ENCODE results near the gene TMEM272. TPM values are rescaled to one million over a fixed set of nuclear protein-coding genes. Genes with fewer than 3 reads are reported as not detected.
A peak's percentile ranks its signal among the peaks of the same experiment; 100 is the strongest.

TMEM272 gene
- total RNA-seq, 2 experiments from 2014 or later, result 0.15 to 0.28 TPM

DNA sequence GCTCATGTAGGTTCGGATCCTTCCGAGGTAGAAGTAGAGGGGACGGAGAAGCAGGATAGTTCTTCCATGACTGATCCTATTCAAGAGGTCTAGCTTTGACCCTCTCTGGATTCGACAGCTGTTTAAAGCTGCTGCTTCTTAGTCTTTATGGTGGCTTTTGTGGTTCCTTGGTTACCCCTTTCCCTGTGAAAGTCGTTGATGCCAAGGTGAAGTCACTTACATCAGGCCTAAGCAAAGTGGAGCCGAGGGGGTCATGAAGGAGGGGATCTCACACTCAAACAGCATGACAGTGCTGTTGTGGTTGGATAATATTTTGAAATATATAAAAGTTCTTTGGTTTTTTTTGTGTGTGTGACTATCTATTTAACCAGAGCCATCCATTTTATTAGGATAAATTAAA lies 24.9 kb upstream of the TMEM272 start:
- H3K36me3 Mint-ChIP-seq (ENCODE audit: low read depth), result no peaks in the 10 kb centered on the region
- DNase-seq, result no peak
- no peak overlapping the region for H3K4me3 Mint-ChIP-seq
- no peak overlapping the region for H3K27ac Mint-ChIP-seq
- peaks cover 12% of the 10 kb centered on the region for H3K27me3 Mint-ChIP-seq
- CTCF ChIA-PET, result no interaction called here
- H3K9me3 Mint-ChIP-seq, result no peaks in the 10 kb centered on the region
- POLR2A ChIA-PET, result no interaction called here
- H3K4me1 Mint-ChIP-seq, result no peaks in the 10 kb centered on the region

DNA sequence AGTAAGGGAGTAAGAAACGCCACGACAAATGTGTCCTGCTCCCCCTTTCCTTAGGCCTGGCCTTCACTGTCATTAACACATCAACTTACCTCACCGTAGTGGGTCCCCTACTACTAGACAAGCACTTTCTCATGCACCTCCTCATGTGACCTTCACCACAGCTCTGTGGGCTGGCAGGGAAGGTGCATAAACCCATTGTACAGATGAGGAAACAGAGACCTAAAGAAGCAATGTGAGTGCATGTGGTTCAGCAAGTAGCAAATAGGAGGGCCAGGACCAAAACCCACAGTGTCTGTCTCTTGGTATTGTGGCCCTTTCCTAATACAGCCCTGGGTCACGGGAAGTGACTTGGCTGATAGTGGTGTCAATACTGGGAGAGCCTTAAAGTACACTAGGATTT lies 22.1 kb upstream of the TMEM272 start:
- H3K4me1 Mint-ChIP-seq, result peaks cover 11% of the 10 kb centered on the region
- H3K36me3 Mint-ChIP-seq (ENCODE audit: low read depth), result no peaks in the 10 kb centered on the region
- H3K27ac Mint-ChIP-seq, result no peak overlapping the region
- no peak for DNase-seq
- H3K27me3 Mint-ChIP-seq, result peaks cover 11% of the 10 kb centered on the region
- H3K4me3 Mint-ChIP-seq, result no peak overlapping the region
- ChIA-PET POLR2A (no interaction called here), CTCF (no interaction called here)
- no peaks in the 10 kb centered on the region for H3K9me3 Mint-ChIP-seq

DNA sequence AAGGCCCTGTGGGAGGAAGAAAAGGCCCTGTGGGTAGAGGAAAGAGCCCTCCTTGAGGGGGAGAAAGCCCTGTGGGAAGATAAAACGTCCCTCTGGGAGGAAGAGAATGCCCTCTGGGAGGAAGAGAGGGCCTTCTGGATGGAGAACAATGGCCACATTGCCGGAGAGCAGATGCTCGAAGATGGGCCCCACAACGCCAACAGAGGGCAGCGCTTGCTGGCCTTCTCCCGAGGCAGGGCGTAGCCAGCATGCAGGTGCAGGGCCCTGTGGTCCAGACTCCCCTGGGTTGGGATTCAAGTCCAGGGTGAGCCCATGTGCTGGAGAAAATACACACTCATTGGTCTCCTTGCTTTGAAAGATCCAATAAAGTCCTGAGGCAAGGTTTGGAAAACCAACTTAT lies 20.9 kb upstream of the TMEM272 start:
- POLR2A ChIA-PET, result no interaction called here
- Mint-ChIP-seq H3K27ac (no peak overlapping the region), H3K4me3 (no peak overlapping the region), H3K4me1 (peaks cover 20% of the 10 kb centered on the region), H3K9me3 (no peaks in the 10 kb centered on the region), H3K27me3 (peaks cover 8% of the 10 kb centered on the region), H3K36me3 (ENCODE audit: low read depth) (no peaks in the 10 kb centered on the region)
- CTCF ChIA-PET, result no interaction called here
- DNase-seq, result no peak

- Mint-ChIP-seq H3K27me3 (peaks cover 3% of the 10 kb centered on the region), H3K36me3 (ENCODE audit: low read depth) (no peaks in the 10 kb centered on the region), H3K4me1 (peaks cover 20% of the 10 kb centered on the region), H3K9me3 (no peaks in the 10 kb centered on the region), H3K4me3 (no peak overlapping the region), H3K27ac (no peak overlapping the region)
- ChIA-PET CTCF (interaction anchor here (0.9 to 1.5 kb wide), 2 partner anchors 47 to 266 kb away, joined by 3 to 4 read pairs; no protein-coding TSS in a partner anchor), POLR2A (interaction anchor here (1.1 kb wide), 1 partner anchor 16 kb away, joined by 3 read pairs; no protein-coding TSS in a partner anchor)
- no peak for DNase-seq
Measured at GRCh38 chr13:51862957-51863356, 18.0 kb upstream of the TMEM272 start.

GRCh38 chr13:51861723-51862300 lies 16.8 kb upstream of the TMEM272 start, which contains the start of gene CCDC70:
TSS of gene CCDC70 (plus strand) at chr13:51861969. CDS start at chr13:51865412, 3,443 bp downstream.
- ChIA-PET POLR2A (no interaction called here), CTCF (interaction anchor here (0.7 to 1.1 kb wide), 3 partner anchors 11 to 268 kb away, joined by 3 read pairs; no protein-coding TSS in a partner anchor)
- DNase-seq, result no peak
- H3K4me1 Mint-ChIP-seq, result peaks cover 20% of the 10 kb centered on the region
- H3K4me3 Mint-ChIP-seq, result no peak within 1 kb of the TSS
- H3K36me3 Mint-ChIP-seq (ENCODE audit: low read depth), result no peaks in the 10 kb centered on the region
- H3K27me3 Mint-ChIP-seq, result peaks cover 3% of the 10 kb centered on the region
- H3K27ac Mint-ChIP-seq, result no peak within 1 kb of the TSS
- H3K9me3 Mint-ChIP-seq, result no peaks in the 10 kb centered on the region

DNA sequence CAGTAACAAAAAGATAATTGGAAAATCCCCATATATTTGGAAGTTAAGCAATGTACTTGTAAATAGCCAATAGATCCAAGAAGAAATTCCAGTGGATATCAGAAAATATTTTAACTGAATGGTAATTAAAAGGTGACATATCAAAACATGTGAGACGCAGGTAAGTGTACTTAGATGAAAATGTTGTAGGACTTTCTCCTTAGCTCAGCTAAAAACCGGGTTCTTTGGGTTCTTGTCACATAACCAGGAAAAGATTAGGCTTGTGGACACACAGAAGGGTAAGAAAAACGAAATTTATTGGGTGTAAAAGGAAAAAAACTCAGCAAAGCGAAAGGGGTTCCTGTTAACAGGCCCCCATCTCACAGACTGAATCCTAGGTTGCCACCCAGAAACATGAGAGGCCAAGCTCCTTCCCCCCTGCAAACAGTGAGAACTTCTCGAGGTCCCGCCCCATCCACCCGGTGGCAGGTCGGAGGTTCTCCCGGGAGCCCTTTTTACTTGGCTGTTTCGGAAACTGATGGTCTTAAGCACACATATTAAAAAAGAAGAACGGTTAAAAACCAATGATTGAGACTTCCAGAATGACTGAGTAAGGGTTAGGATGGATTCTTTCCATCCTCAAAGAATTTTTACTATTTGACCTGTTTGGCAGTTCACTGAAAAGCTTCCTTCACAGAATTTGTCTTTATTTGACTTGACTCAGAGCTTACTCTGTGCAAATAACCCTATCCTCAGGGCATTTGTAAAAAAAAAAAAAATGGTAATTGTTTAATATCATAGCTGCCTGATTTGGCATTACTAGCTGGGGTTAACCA lies 13.7 kb upstream of the TMEM272 start:
- Mint-ChIP-seq H3K4me3 (no peak overlapping the region), H3K27ac (no peak overlapping the region), H3K36me3 (ENCODE audit: low read depth) (no peaks in the 10 kb centered on the region), H3K9me3 (no peaks in the 10 kb centered on the region), H3K4me1 (peaks cover 20% of the 10 kb centered on the region), H3K27me3 (peaks cover 14% of the 10 kb centered on the region)
- ChIA-PET CTCF (interaction anchor here (0.7 to 2.1 kb wide), 4 partner anchors 9 to 270 kb away, joined by 3 to 8 read pairs (median 4); partner anchors contain the start of gene NEK5), POLR2A (no interaction called here)
- no peak for DNase-seq

GRCh38 chr13:51856998-51857397 lies 12.0 kb upstream of the TMEM272 start:
- Mint-ChIP-seq H3K9me3 (no peaks in the 10 kb centered on the region), H3K4me3 (no peak overlapping the region), H3K36me3 (ENCODE audit: low read depth) (no peaks in the 10 kb centered on the region), H3K27ac (no peak overlapping the region), H3K4me1 (peaks cover 9% of the 10 kb centered on the region), H3K27me3 (peaks cover 15% of the 10 kb centered on the region)
- ChIA-PET POLR2A (no interaction called here), CTCF (interaction anchor here (0.7 kb wide), 1 partner anchor 12 kb away, joined by 4 read pairs; no protein-coding TSS in a partner anchor)
- no peak for DNase-seq

GRCh38 chr13:51856027-51856736 lies 11.2 kb upstream of the TMEM272 start:
- H3K4me1 Mint-ChIP-seq, result peaks cover 2% of the 10 kb centered on the region
- H3K27ac Mint-ChIP-seq, result no peak overlapping the region
- no peaks in the 10 kb centered on the region for H3K36me3 Mint-ChIP-seq (ENCODE audit: low read depth)
- ChIA-PET POLR2A (no interaction called here), CTCF (no interaction called here)
- peaks cover 18% of the 10 kb centered on the region for H3K27me3 Mint-ChIP-seq
- no peak for DNase-seq
- H3K9me3 Mint-ChIP-seq, result no peaks in the 10 kb centered on the region
- H3K4me3 Mint-ChIP-seq, result no peak overlapping the region

GRCh38 chr13:51849145-51850101 lies 4.4 kb upstream of the TMEM272 start:
- Mint-ChIP-seq H3K27me3 (peaks cover 18% of the 10 kb centered on the region), H3K9me3 (no peaks in the 10 kb centered on the region), H3K4me1 (peaks cover 8% of the 10 kb centered on the region), H3K27ac (no peak overlapping the region), H3K36me3 (ENCODE audit: low read depth) (no peaks in the 10 kb centered on the region), H3K4me3 (no peak overlapping the region)
- CTCF ChIA-PET, result interaction anchor here (0.5 to 2.7 kb wide), 11 partner anchors 10 to 317 kb away, joined by 3 to 18 read pairs (median 3); partner anchors contain the start of gene CCDC70
- POLR2A ChIA-PET, result no interaction called here
- DNase-seq, result peak; percentile 48

DNA sequence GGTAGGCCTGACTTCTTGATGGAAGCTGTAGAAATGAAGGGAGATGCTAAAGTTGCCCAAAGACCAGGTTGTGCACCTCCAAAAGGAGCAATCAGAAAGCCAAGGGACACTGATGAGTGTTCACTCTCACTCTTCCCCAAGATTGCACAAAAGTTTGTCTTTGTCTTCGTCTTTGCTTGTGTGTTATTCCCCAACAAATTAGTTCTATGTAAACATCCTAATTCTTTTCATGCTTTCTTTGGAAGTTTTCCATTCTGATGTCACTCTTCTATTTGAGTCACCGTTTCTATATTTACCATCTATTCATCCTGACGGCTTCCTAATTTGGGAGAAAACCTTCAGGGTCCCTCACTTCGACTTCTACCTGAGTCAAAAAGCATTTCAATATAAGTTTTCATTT lies 3.7 kb upstream of the TMEM272 start:
- ChIA-PET CTCF (interaction anchor here (0.5 to 2.7 kb wide), 7 partner anchors 10 to 318 kb away, joined by 3 to 18 read pairs (median 3); no protein-coding TSS in a partner anchor), POLR2A (no interaction called here)
- Mint-ChIP-seq H3K27me3 (peaks cover 16% of the 10 kb centered on the region), H3K9me3 (no peaks in the 10 kb centered on the region), H3K4me1 (peaks cover 8% of the 10 kb centered on the region), H3K36me3 (ENCODE audit: low read depth) (no peaks in the 10 kb centered on the region), H3K4me3 (no peak overlapping the region), H3K27ac (no peak overlapping the region)
- DNase-seq, result no peak

DNA sequence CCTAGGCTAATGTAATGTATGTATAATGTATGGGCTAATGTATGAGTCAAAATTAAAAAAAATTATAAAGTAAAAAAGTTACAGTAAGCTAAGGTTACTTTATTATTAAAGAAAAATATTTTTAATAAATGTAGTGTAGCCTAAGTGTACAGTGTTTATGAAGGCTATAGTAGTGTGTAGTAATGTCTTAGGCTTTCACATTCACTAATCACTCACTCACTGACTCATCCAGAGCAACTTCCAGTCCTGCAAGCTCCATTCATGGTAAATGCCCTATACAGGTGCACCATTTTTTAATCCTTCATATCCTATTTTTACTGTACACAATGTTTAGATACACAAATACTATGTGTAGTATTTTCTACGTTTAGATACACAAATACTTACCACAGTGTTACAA lies 1.8 kb upstream of the TMEM272 start:
- CTCF ChIA-PET, result interaction anchor here (1.1 to 1.5 kb wide), 4 partner anchors 16 to 32 kb away, joined by 3 to 4 read pairs (median 3); no protein-coding TSS in a partner anchor
- Mint-ChIP-seq H3K9me3 (no peaks in the 10 kb centered on the region), H3K27ac (no peak overlapping the region), H3K4me1 (peaks cover 8% of the 10 kb centered on the region), H3K36me3 (ENCODE audit: low read depth) (no peaks in the 10 kb centered on the region), H3K27me3 (peaks cover 19% of the 10 kb centered on the region), H3K4me3 (no peak overlapping the region)
- POLR2A ChIA-PET, result interaction anchor here (1.2 kb wide), 1 partner anchor 16 kb away, joined by 3 read pairs; no protein-coding TSS in a partner anchor
- DNase-seq, result no peak
